ENCODE results near the gene SCAF8. TPM values are rescaled to one million over a fixed set of nuclear protein-coding genes. Genes with fewer than 3 reads are reported as not detected.

The SCAF8 gene
- total and polyA plus RNA-seq, 9 of the 15 experiments (the other 6 are each of a cell fraction or from before 2014, with no cell fraction given), result 10.5 to 46.6 (median 23.2) TPM

DNA sequence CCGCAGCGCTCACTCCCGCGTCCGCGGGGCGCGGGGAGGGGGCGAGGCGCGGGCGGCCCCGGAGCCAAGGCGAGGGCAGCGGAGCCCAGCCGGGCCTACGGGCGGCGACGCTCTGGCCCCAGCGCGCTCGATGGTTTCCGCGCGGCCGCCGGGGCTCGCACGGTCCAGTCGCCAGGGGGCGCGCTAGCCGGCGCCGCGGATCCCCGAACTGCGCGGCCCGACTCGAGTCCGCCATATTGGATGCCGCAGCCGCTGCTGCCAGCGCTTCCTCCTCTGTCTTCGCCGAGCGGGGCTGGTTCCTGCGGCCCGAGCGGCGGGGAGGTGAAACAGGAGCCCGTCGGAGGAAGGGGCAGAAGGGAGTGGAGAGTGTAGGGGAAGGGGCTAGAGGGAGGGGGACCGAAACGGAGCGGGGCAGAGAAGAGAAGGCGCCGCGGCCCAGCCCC lies at the start of gene SCAF8 (continued):
- TF ChIP-seq, protein P1, sequence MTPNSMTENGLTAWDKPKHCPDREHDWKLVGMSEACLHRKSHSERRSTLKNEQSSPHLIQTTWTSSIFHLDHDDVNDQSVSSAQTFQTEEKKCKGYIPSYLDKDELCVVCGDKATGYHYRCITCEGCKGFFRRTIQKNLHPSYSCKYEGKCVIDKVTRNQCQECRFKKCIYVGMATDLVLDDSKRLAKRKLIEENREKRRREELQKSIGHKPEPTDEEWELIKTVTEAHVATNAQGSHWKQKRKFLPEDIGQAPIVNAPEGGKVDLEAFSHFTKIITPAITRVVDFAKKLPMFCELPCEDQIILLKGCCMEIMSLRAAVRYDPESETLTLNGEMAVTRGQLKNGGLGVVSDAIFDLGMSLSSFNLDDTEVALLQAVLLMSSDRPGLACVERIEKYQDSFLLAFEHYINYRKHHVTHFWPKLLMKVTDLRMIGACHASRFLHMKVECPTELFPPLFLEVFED (CRISPR knock-in tag; conservative IDR thresholded peaks at IDR 0.05), result peak; percentile 85; the same call in 1 of the 2 replicates
- no peak for TF ChIP-seq THRAP3 (IDR thresholded peaks at IDR 0.05; ENCODE audit: borderline replicate concordance)
- TF ChIP-seq TRIM28 (IDR thresholded peaks at IDR 0.05), result 0 out of 2 replicates have a peak, but pooled peaks have one; percentile 30
- peak; percentile 52; the same call in 1 of the 2 replicates for TF ChIP-seq ESRRA (IDR thresholded peaks at IDR 0.05; ENCODE audit: borderline replicate concordance, low read depth)
- TF ChIP-seq MIER1 (IDR thresholded peaks at IDR 0.05; ENCODE audit: low read depth), result no peak
- no peak for TF ChIP-seq ZNF695 (CRISPR knock-in tag; IDR thresholded peaks at IDR 0.05)
- no peak for TF ChIP-seq CBFB (CRISPR knock-in tag; IDR thresholded peaks at IDR 0.05)
- TF ChIP-seq COPS2 (conservative IDR thresholded peaks at IDR 0.05), result no peak
- TF ChIP-seq GATA2 (CRISPR knock-in tag; IDR thresholded peaks at IDR 0.05), result no peak
- TF ChIP-seq SAP30 (IDR thresholded peaks at IDR 0.05; ENCODE audit: borderline replicate concordance, insufficient read depth, low read depth, low read length, poor library complexity, severe bottlenecking), result no peak
- no peak for TF ChIP-seq SMARCB1 (IDR thresholded peaks at IDR 0.05; ENCODE audit: insufficient read length, low read depth)
- no peak for TF ChIP-seq DIDO1 (tag; IDR thresholded peaks at IDR 0.05; ENCODE audit: low read depth)
- no peak for TF ChIP-seq NCOA4 (IDR thresholded peaks at IDR 0.05; ENCODE audit: partially characterized antibody)
- TF ChIP-seq CREB5 (CRISPR knock-in tag; IDR thresholded peaks at IDR 0.05), result no peak
- TF ChIP-seq AFF1 (IDR thresholded peaks at IDR 0.05; ENCODE audit: low read depth in 1 of 2, partially characterized antibody in 2 of 2), result no peak
- TF ChIP-seq EP300 (IDR thresholded peaks at IDR 0.05; ENCODE audit: low read length), result no peak
- no peak for TF ChIP-seq CHD4 (IDR thresholded peaks at IDR 0.05; ENCODE audit: insufficient read depth, insufficient replicate concordance, low read depth, low read length, poor library complexity, severe bottlenecking)
- TF ChIP-seq SMC3 (conservative IDR thresholded peaks at IDR 0.05; ENCODE audit: insufficient read depth, low read depth, low read length), result no peak
- TF ChIP-seq, protein P2, sequence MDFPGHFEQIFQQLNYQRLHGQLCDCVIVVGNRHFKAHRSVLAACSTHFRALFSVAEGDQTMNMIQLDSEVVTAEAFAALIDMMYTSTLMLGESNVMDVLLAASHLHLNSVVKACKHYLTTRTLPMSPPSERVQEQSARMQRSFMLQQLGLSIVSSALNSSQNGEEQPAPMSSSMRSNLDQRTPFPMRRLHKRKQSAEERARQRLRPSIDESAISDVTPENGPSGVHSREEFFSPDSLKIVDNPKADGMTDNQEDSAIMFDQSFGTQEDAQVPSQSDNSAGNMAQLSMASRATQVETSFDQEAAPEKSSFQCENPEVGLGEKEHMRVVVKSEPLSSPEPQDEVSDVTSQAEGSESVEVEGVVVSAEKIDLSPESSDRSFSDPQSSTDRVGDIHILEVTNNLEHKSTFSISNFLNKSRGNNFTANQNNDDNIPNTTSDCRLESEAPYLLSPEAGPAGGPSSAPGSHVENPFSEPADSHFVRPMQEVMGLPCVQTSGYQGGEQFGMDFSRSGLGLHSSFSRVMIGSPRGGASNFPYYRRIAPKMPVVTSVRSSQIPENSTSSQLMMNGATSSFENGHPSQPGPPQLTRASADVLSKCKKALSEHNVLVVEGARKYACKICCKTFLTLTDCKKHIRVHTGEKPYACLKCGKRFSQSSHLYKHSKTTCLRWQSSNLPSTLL (IDR thresholded peaks at IDR 0.05), result no peak

Measured in K562 (cell line).